GM21515 (cell line): ENCODE results near the gene LIN52.
"Not testable (repeated sequence)": the region's sequence is repeated elsewhere in the genome, so short reads cannot be mapped to it uniquely, and the experiment has no call there.

ENCODE experiments used
- ATAC-seq: cut with Tn5 transposase; IDR thresholded peaks from one replicate; pipeline ENCODE4 v1.9.1; 2021; ENCODE audit not compliant: unreplicated experiment

The LIN52 gene

DNA sequence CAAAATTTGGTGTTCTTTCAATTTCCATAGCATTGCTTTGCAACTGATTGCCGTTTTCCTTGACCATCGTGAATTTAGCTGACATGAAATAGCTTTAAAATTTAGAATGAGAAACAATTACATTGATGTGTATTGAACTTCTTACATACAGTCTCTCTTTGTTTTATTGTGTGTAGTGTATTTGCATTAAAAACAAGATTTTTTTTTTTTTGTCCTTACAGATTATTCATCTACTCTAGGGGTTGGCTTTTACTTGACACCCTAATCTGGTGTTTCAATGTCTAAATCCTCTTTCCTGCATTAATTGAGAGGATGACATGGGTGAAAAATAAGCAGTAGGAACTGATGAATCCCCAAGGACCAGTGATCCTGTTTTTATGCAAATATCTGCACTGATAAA lies 20.6 kb downstream of the LIN52 start:
- no peak for ATAC-seq

DNA sequence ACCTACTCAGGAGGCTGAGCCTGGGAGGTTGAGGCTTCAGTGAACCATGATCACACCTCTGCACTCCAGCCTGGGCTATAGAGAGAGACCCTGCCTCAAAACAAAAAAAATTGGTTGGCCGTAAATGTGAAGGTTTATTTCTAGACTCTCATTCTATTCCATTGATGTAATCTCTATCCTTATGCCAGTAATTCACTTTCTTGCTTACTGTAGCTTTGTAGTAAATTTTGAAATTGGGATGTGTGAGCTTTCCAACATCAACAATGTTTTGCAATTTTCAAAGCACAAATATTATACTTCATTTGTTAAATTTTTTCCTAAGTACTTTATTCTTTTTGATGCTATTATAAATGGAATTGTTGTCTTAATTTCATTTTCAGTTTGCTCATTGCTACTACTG lies 24.6 kb downstream of the LIN52 start:
- no peak for ATAC-seq

DNA sequence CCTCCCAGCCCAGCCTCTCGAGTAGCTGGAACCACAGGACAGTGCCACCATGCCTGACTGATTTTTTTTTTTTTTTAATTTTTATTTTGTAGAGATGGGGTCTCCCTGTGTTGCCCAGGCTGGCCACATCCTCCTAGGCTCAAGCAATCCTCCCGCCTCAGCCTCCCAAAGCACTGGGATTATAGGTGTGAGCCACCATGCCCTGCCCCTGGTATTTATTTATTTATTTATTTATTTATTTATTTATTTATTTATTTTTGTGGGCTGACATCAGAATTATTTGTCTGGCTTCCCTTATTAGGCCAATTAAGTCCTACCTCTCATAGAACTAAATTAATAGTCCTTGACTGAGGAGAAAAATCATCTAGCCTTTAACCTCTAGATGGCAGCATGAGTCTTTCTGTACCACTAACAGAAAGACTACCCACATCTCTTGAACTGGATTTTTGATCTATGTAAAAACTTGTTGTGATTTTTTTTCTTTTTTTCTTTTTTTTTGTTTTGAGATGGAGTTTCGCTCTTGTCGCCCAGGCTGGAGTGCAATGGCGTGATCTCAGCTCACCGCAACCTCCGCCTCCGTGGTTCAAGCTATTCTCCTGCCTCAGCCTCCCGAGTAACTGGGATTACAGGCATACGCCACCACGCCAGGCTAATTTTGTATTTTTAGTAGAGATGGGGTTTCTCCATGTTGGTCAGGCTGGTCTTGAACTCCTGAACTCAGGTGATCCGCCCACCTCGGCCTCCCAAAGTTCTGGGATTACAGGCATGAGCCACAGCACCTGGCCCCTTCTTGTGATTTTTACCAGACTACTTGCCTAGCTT lies 26.9 kb downstream of the LIN52 start:
- ATAC-seq: not testable (repeated sequence)

DNA sequence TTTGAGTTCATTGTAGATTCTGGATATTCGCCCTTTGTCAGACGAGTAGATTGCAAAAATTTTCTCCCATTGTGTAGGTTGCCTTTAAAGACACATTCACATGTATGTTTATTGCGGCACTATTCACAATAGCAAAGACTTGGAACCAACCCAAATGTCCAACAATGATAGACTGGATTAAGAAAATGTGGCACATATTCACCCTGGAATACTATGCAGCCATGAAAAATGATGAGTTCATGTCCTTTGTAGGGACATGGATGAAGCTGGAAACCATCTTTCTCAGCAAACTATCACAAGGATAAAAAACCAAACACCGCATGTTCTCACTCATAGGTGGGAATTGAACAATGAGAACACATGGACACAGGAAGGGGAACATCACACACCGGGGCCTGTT lies 40.7 kb downstream of the LIN52 start:
- not testable (repeated sequence) for ATAC-seq

DNA sequence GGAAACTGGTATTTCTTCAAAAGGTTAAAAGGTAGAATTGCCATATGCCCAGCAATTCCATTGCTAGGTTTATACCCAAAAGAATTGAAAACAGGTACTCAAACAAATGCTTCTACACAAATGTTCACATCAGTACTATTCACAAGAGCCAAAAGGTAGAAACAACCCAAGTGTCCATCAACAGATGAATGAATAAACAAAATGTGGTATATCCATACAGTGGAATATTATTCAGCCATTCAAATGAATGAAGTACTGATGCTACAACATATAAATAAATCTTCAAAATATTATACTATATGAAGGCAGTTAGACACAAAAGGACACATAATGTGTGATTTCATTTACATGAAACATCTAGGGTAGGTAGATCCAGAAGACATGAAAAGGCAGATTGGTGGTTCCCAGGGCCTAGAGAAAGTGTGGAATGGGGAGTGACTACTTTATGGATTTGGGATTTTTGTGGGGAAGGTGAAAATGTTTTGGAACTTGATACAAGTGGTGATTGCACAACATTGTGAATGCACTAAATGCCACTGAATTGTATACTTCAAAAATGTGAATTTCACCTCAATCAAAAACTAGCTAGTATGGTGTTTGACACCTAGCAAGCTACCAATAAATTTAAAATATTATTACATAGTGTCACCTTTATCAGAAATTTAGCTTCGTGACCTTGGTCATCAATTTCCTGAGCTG lies 41.7 kb downstream of the LIN52 start:
- no peak for ATAC-seq

DNA sequence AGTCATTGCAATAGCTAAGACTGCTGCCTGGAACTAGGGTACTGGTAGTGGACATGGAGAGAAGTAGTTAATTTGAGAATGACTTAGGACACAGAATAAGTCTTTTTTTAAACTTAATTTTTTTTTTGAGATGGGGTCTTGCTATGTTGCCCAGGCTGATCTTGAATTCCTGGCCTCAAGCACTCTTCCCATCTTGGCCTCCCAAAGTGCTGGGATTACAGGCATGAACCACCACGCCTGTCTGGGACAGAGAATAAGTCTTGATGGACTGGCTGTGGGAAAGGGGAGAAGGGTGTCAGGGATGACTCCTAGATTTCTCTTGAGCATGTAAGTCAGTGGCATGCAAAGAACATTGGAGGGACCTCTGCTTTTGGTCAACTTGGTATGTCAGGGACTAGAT lies 42.9 kb downstream of the LIN52 start:
- ATAC-seq: no peak

DNA sequence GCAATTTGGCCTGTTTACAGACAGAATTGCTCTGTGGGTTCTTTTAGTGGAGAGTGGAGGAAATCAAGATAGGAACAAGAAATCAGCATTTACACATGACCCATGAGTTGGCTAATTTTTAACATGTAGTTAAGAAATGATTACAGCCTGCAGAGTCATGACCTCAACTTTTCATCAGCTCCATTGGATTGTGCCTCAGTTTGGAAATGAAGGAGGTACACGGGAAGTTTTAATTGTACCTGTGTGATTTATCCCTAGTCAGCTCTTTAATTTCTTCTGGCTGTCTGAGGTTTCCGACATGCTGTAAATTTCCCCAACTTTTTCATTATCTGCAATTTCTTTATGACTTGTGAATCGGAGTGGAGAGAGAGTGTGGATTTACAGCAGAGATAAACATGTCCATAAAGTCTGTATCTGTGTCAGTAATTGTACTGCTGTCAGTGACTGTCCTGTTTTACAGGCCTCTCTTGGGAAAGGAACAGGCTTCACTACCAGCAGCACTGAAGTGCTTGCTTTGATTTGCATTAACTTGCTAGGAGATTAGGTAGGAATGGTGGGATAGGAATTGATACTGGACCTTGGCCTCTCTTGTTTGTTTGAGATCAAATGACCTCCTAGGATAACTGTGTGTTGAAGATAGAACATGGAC lies 49.2 kb downstream of the LIN52 start:
- no peak for ATAC-seq

DNA sequence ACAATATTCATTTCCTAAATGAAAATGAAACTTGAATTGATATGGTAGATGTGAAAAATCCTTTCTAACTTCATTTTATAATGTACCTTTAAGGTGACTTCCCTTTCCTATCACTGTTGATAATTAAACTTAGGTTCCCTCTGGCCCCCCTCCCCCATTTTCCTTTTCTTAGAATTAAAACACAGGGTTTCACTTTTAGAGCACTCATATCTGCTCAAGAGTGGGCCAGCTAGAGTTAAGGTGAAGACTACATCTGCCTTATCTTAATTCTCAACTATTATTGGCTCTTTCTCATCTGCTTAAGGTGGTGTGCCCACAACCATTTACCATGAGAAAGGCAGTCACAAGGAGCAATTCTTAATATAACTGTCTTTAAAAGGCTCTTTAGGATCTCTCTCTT lies 49.7 kb downstream of the LIN52 start:
- ATAC-seq: no peak

DNA sequence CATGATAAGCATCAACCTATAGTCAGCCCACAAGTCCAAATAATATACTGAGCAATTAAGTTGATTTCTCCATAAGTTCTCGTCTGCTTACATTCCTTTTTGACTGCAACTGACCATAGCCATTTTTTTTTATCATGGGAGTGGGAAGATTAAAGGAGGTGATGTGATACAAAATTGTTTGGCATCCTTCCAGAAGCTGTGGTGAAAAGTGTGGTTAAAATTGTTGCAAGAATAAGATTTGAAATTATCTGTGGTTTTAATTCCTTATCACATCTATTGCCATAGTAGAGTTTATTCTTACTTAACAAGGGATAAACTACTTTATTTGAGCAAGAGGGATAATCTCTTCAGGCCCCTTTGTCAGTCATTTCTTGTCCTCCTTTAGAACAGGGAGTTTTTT lies 50.7 kb downstream of the LIN52 start:
- ATAC-seq: no peak

DNA sequence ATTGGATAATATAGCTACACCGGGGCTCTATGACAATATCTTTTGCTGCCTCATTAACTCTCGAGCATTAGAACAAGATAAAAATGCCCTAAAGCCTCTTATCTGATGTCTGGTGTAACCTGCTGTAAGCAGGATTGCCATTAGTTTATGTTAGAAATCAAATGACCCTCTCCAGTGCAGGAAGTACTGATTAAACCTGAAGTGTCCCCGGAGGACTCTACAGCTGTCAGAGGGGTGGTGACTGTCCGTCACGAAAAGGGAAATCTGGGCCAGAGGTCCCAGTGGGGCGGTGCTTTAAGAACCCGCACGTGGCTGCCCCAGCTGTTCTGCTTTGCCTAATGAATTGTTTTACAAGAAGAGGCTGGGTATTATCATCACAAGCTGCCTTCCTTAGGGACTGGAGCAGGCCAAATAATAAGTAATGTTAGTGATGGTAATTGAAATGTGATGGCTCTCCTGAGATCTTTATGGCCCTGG lies 55.7 kb downstream of the LIN52 start:
- no peak for ATAC-seq

DNA sequence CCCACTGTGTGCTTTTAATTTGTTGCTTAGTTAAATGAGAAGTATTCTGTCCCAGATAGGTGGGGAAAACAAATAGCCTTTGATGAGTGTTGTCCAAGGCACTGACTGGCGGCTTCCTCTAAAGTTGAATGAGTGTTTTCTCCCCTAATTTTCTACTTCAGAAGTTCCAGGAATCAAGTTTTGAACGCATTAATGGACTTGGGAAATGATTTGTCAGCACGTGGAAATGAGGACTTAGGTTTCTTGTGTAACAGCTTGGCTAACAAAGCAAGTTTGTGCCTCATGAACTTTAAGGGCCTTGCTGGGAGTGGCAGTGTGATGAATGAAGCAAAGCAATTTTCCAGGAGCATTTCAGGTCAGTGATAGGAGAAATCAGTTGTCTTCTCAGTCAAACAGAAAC lies 56.9 kb downstream of the LIN52 start:
- ATAC-seq: no peak

DNA sequence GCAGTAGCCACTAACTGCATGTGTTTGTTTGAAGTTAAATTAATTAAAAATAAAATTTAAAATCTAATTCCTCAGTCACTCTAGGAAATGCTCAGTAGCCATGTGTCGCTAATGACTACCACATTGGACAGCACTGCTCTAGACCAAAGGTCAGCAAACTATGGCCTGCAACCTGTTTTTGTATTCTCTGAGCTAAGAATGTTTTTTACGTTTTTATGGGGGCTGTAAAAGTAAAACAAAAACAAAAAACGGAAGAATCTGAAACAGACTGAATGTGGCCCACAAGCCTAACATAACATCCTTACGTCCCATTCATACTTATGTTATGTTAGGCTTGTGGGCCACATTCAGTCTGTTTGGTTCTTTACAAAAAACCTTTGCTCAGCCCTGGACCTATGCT lies 57.8 kb downstream of the LIN52 start:
- no peak for ATAC-seq

DNA sequence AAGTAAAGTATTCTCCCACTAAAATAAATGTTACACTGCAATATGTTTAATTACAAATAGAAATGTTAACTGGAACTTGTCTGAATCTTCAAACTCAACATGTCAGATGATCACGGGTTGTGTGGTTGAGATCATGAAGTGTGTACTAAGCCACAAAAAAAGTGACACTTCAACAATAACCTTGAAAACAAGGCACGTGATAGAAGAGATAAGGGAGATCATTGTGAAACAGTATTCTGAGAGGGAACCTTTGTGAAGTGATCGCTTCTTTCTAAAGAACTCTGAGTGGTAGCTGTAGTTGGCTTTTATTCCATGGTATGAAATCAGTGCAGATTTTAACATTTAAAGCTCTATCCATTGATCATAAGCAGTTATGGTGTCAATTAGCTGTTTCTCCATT lies 60.0 kb downstream of the LIN52 start:
- ATAC-seq: no peak

DNA sequence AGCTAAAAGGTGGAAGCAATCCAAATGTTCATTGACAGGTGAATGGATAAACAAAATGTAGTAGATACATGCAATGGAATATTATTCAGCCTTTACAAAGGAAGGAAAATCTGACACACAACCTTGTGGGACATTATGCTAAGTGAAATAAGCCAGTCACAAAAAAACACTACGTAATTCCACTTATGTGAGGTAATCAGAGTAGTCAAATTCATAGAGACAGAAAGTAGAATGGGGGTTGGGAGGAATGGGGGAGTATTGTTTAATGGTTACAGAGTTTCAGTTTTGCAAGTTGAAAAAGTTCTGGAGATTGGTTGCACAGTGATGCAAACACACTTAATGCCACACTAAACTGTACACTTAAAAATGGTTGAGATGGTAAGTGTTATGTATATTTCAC lies 62.8 kb downstream of the LIN52 start:
- no peak for ATAC-seq

DNA sequence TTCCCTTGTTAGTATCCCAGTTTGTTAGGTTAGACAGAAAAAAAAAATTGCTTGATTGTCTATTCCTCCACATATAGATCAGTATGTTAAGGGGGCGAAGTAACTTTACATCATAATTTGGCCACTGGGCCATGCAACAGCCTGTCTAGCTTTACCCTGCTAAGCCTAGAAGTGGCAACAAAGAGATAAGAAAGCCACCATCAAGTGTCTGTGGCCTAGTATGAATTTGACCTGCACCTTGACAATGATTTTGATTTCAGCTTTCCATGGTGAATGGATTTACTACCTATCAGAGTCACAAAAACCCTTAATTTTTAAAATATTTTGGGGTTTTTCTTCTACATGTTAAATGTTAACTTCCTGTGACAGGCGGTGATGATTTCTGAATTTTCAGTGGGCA lies 63.9 kb downstream of the LIN52 start:
- ATAC-seq: no peak

DNA sequence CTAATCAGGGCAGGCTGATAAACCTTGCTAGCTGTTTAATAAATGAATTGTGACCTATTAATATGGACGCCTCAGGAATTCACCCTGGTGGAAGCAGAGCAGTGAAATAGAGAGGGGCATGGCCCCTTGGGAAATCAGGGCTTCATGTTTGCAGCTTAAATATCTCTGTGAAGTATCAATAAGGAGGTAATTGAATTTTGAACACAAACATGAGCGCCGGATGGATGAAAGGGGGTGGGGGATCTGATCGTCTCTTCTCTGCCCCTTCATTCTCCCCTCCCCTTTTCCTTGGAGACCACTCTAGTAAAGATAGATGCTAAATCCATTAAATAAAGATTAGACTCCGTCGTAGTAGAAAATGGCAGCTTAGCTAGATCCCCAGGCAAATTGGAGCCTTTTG lies 70.5 kb downstream of the LIN52 start:
- no peak for ATAC-seq

DNA sequence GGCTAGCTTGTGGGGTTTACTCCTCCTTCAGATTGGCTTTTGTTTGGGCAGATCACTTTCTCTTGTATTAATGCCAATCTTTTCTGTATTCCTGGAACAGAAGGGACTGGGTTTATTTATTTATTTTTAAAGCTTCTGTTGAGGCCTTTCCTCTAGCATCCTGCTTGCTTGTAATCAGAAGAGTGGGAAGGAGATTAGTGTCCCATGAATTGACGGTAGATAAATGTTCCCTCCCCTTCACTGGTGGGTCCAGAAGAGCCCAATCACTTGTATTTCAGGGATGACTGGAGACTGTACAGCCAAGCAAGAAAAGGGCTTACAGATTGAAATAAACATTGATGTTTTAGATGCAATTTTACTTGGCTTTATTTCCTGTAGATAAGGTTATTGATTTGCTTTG lies 71.0 kb downstream of the LIN52 start:
- no peak for ATAC-seq

DNA sequence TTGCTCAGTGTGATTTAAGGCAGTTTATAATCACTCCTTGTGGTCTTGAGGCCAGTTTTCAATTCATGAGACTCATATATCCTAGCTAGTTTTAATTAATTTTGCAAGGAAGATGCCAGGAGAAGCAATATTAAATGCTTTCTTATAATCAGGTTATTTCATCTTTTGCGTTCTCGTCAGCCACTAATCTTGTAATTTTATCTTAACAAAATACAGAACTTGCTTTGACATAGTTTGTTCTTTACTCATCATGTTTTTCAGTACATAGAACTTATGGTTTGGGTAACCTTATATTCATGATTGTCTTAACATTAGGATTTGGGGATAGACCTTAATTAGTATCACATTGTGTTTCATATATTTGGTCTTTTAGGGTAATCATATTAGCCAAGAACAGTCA lies 76.0 kb downstream of the LIN52 start:
- no peak for ATAC-seq

DNA sequence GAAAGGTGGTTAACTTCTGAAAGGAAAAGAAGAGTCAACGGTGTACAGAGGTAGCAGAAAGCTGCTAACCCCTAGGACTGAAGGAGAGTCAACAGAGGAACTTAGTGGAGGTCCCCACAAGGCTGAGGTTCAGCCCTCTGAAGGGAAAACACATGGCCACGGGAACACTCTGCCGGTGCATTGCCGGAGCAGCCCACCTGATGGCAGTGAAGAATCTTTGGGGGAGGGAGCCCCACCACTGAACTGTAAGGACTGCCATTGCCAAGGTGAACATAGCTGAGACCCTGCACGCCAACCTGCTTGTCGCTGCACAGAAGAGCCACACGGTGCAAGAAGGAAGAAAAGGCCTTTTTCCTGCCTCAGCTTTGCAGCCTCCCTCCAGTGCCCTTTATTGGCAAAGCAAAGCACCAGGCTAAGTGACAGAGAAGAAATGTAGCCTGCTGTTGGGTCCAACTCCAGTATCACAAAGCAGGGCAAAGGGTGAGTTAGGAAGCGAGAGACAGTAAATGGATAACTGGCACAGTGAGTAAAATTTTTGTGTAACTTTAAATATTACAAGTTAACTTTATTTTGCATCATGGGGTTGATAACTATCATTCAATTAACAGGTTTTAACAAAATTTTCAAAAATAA lies 76.9 kb downstream of the LIN52 start:
- ATAC-seq: no peak

DNA sequence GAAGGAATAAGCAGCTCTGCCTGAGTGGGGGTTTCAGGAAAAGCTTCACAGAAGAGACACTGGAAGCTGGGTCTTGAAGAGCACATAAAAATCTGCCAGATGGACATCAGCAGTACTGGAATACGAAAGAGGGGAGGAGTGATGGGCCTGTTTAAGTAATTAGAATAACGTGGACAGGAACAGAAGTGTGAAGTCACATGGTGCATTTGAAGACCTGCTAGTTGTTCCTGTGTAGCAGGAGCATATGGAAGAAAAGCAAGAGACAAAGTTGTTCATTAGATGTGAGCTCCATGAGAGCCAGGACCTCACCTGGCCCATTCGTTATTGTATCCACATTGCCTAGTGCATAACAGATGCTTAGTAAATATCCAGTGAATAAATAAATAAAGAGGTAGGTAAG lies 85.2 kb downstream of the LIN52 start:
- no peak for ATAC-seq

DNA sequence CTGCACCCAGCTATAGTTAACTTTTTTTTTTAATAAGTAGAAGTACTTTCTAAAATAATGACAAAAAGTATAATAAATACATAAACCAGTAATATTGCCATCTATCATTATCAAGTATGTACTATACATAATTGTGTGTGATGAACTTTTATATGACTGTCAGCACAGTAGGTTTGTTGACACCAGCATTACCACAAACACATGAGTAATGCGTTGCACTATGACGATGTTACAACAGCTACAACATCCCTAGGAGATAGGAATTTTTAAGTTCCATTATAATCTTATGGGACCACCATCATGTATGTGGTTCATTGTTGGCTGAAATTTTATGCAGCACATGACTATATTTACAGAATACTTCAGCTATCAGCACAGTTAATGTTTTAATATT lies 91.6 kb downstream of the LIN52 start:
- ATAC-seq: no peak

DNA sequence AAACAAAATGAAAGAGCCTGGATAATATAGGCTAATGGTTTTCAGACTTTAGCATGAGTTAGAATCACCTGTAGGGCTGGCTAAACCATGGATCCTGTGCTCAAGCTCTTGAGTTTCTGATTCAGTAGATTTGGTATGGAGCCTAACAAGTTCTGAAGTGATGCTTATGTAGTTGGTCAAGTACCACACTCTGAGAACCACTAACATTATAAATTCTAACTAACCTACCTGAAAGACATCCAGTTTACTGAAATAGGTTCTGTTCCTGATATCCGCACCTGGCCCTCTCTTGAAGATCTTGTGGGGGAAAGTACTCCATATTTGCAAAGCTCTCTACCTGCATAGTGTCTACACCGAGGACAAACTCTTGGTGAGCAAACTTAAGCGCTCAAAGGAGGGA lies 95.1 kb downstream of the LIN52 start:
- no peak for ATAC-seq
